ENCODE measurements around the gene MLYCD. TPM values are rescaled to one million over a fixed set of nuclear protein-coding genes. Genes with fewer than 3 reads are reported as not detected.
A peak's percentile ranks its signal among the peaks of the same experiment; 100 is the strongest.

The MLYCD gene
- total and polyA plus RNA-seq, 8 donors = 3.4 to 6.6 (median 4.1) TPM

DNA sequence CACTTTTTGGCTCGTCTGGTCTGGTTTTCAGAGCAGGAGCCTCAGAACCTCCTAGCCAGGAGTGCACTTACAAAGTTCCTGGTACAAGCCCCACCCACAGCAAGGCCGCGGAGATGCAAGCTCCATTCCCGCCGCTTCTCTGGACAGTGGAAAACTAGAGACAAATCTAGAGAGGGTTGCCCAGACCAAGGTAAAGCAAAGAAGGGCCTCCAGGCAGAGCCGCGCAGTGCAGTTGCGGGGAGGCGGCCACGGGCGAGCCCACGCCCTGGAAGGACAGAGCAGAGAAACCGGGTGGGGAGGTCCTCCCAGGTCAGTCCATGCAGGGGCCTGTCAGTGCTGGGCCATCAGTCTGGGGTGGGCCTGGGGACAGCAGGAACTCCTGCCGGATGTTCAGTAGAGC, 43.2 kb downstream of the MLYCD start:
- peaks cover 0 to 4% of the 10 kb centered on the region in 2 donors for H3K4me1 ChIP-seq
- intact Hi-C loops (cut with DNase I) = no loop called here
- DNase-seq = no peak
- no peak overlapping the region for H3K4me3 ChIP-seq
- no peak for ATAC-seq
- TF ChIP-seq, protein P1, sequence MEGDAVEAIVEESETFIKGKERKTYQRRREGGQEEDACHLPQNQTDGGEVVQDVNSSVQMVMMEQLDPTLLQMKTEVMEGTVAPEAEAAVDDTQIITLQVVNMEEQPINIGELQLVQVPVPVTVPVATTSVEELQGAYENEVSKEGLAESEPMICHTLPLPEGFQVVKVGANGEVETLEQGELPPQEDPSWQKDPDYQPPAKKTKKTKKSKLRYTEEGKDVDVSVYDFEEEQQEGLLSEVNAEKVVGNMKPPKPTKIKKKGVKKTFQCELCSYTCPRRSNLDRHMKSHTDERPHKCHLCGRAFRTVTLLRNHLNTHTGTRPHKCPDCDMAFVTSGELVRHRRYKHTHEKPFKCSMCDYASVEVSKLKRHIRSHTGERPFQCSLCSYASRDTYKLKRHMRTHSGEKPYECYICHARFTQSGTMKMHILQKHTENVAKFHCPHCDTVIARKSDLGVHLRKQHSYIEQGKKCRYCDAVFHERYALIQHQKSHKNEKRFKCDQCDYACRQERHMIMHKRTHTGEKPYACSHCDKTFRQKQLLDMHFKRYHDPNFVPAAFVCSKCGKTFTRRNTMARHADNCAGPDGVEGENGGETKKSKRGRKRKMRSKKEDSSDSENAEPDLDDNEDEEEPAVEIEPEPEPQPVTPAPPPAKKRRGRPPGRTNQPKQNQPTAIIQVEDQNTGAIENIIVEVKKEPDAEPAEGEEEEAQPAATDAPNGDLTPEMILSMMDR (IDR thresholded peaks at IDR 0.05) = no peak
- H3K27ac ChIP-seq = no peak overlapping the region
- no peaks in the 10 kb centered on the region for H3K9me3 ChIP-seq
- H3K27me3 ChIP-seq = no peaks in the 10 kb centered on the region
- no peaks in the 10 kb centered on the region for H3K36me3 ChIP-seq

DNA sequence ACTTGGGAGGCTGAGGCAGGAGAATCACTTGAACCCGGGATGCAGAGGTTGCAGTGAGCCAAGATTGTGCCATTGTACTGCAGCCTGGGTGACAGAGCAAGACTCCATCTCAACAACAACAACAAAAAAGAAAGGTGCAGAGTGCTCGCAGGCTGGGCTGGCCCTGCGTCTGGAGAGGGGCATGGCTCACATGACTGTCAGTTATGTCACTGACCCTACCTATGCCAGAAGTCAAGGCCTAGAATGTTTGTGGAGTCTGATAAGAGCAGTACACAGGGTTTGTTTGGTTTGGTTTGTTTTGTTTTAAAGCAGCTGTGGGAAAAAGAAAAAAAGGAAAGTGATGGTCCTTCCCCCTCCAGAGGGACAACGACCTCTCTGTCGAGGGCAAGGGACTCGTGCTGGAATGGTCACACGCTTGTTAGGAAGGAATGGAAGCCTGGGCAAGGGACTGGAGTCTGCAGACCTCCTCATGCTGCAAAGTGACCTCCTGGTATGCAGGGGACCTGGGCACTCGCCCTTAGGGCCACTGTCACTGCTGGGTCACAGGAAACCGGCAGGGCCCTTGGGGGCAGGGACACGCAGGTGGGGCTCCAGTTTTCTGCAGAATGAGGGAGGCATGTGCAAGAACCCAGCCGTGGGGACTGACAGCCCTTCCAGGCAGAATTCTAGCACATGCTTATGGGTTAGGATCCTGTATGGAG, 44.0 kb downstream of the MLYCD start:
- H3K4me1 ChIP-seq = peaks cover 0 to 4% of the 10 kb centered on the region in 2 donors
- ATAC-seq (peak; percentile 48), DNase-seq (no peak)
- no peak overlapping the region for H3K27ac ChIP-seq
- H3K9me3 ChIP-seq = no peaks in the 10 kb centered on the region
- H3K27me3 ChIP-seq = no peaks in the 10 kb centered on the region
- H3K4me3 ChIP-seq = no peak overlapping the region
- TF ChIP-seq, protein P1 (IDR thresholded peaks at IDR 0.05) = no peak
- intact Hi-C loops (cut with DNase I) = no loop called here
- no peaks in the 10 kb centered on the region for H3K36me3 ChIP-seq

DNA sequence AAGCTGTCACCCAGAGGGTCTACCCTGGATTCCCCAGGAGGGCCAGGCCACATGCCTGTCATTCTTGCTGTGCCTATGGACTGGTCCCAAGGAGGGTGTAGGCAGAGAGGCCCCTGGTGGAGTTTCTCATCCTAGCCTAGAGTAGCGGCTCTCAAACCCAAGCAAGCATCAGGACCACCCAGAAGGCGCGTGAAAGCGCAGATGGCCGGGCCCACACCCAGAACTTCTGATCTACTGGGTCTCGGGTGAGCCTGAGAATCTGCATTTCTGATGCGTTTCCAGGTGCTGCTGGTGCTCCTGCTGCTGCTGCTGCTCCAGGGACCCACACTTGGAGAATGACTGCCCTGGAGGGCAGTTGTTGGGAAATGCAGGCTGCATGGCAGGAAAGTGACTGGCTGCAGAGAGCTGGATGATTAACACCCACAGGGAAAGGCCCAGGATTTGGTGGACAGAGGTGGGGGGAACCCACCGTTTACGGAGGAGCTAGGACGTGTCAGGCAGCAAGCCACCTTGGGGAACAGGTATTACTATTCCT, 44.7 kb downstream of the MLYCD start:
- no peak overlapping the region for H3K27ac ChIP-seq
- no peak for DNase-seq

DNA sequence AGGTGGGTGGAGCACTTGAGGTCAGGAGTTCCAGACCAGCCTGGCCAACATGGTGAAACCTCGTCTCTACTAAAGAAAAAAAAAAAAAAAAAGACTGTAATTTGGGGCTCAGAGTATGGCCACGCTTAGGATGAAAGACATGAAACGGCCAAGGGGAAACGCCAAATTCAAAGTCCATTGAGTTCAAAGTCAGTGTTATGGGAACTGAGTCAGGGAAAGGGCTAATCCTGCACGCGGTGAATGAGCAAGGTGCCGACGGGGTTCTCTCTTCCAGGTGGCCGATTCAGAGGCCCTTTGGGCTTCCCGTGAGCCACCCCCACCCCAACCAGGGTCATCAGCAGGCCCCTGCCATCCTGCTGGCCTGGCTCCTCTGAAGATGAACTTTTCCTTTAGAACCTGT, 46.7 kb downstream of the MLYCD start:
- no peak for ATAC-seq
- DNase-seq = peak in 1 of 4 donors; percentile 39
- intact Hi-C loops (cut with DNase I) = no loop called here

More for the DNA sequence above, 44.7 kb downstream of the MLYCD start:
- ATAC-seq = no peak
- Histone ChIP-seq H3K4me1 (peaks cover 0 to 4% of the 10 kb centered on the region in 2 donors), H3K9me3 (no peaks in the 10 kb centered on the region), H3K36me3 (no peaks in the 10 kb centered on the region), H3K4me3 (no peak overlapping the region), H3K27me3 (no peaks in the 10 kb centered on the region)
- intact Hi-C loops (cut with DNase I) = no loop called here
- TF ChIP-seq, protein P1 (IDR thresholded peaks at IDR 0.05) = no peak

DNA sequence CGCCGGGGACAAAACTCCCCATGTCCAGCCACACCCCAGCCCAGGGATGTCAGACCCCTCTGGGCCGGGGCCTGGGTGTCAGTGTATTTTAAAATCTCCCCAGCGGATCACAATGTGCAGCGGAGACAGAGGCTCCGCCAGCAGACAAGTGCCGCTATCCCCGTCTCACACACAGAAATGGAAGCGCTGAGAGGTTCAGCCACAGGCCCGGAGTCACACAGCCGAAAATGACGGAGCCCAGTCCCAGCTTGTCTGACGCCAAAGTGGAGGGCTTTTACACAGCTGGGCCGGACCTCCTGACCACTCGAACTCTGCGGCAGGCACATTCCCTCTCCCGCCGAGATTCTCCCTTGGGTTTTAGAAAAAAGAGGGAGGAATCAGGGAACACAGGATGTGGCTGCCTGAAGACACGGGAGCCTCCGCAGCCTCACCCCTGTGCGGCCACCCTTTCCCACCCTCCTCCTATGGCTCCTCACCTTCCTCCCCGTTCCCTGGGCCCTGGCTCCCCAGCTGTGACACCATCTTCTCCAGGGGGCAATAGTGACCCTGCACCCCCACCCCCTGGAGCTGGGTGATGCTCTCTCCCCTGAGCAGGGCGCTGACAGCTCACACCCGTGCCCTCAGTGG, 47.4 kb downstream of the MLYCD start:
- Histone ChIP-seq H3K9me3 (no peaks in the 10 kb centered on the region), H3K36me3 (no peaks in the 10 kb centered on the region), H3K4me3 (no peak overlapping the region), H3K27me3 (no peaks in the 10 kb centered on the region), H3K27ac (no peak overlapping the region), H3K4me1 (no peaks in the 10 kb centered on the region)
- DNase-seq (peak in 1 of 4 donors; percentile 58), ATAC-seq (no peak)
- intact Hi-C loops (cut with DNase I) = no loop called here
- TF ChIP-seq, protein P1 (IDR thresholded peaks at IDR 0.05) = no peak

More for the DNA sequence above, 46.7 kb downstream of the MLYCD start:
- Histone ChIP-seq H3K4me1 (no peaks in the 10 kb centered on the region), H3K4me3 (no peak overlapping the region), H3K9me3 (no peaks in the 10 kb centered on the region), H3K36me3 (no peaks in the 10 kb centered on the region), H3K27me3 (no peaks in the 10 kb centered on the region), H3K27ac (no peak overlapping the region)
- TF ChIP-seq, protein P1 (IDR thresholded peaks at IDR 0.05) = no peak

Data from left lung (tissue), 10 donors.